Measurements from ENCODE around the gene RAB28.

DNA sequence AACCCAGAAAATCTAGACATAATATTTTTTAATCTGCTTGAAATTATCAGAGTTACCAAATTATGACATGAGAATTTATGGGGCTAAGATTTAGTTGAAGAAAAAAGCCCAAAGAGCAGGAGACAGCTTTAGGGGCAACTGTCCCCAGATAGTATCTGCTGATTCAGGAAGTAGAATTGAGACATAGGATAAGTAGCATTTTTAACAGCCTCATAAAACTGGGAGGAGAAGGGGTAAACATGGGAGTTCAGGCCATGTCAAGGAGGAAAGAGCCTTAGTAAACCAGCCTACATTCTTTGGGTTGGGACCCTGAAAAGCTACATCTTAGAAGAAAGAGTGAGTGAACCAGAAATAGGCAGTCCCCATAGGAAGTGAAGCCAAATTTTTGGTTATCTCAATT, 9.7 kb upstream of the RAB28 start:
- TF ChIP-seq ZBTB33 (IDR thresholded peaks at IDR 0.05; ENCODE audit: borderline replicate concordance, low read depth): no peak
- TF ChIP-seq EZH2phosphoT487 (IDR thresholded peaks at IDR 0.05; ENCODE audit: borderline replicate concordance, low read depth): no peak
- TF ChIP-seq CTCF (IDR thresholded peaks at IDR 0.05): no peak
- TF ChIP-seq RCOR1 (IDR thresholded peaks at IDR 0.05; ENCODE audit: low read length): no peak
- no peak for TF ChIP-seq IRF3 (IDR thresholded peaks at IDR 0.05; ENCODE audit: low read depth, low read length)
- TF ChIP-seq JUND (IDR thresholded peaks at IDR 0.05): no peak
- TF ChIP-seq, protein P1, sequence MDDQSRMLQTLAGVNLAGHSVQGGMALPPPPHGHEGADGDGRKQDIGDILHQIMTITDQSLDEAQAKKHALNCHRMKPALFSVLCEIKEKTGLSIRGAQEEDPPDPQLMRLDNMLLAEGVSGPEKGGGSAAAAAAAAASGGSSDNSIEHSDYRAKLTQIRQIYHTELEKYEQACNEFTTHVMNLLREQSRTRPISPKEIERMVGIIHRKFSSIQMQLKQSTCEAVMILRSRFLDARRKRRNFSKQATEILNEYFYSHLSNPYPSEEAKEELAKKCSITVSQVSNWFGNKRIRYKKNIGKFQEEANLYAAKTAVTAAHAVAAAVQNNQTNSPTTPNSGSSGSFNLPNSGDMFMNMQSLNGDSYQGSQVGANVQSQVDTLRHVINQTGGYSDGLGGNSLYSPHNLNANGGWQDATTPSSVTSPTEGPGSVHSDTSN (IDR thresholded peaks at IDR 0.05): no peak
- no peak for TF ChIP-seq POLR2AphosphoS5 (IDR thresholded peaks at IDR 0.05; ENCODE audit: low read depth, low read length)
- no peak for TF ChIP-seq EP300 (IDR thresholded peaks at IDR 0.05; ENCODE audit: borderline replicate concordance in 1 of 2, low read depth in 1 of 2, low read length in 1 of 2)

Data from SK-N-SH (cell line).